ENCODE data around the gene FRY.

The FRY gene

DNA sequence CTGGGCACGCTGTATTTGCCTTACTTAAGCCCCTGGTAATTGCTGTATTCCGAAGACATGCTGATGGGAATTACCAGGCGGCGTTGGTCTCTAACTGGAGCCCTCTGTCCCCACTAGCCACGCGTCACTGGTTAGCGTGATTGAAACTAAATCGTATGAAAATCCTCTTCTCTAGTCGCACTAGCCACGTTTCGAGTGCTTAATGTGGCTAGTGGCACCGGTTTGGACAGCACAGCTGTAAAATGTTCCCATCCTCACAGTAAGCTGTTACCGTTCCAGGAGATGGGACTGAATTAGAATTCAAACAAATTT is 284.4 kb downstream of the FRY start:
- DNase-seq, result no peak

DNA sequence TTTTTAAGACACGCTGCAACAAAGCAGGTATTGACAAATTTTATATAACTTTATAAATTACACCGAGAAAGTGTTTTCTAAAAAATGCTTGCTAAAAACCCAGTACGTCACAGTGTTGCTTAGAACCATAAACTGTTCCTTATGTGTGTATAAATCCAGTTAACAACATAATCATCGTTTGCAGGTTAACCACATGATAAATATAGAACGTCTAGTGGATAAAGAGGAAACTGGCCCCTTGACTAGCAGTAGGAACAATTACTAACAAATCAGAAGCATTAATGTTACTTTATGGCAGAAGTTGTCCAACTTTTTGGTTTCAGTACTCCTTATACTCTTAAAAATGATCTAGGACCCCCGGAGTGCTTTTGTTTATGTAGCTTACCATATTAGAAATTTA is 284.9 kb downstream of the FRY start:
- no peak for DNase-seq

DNA sequence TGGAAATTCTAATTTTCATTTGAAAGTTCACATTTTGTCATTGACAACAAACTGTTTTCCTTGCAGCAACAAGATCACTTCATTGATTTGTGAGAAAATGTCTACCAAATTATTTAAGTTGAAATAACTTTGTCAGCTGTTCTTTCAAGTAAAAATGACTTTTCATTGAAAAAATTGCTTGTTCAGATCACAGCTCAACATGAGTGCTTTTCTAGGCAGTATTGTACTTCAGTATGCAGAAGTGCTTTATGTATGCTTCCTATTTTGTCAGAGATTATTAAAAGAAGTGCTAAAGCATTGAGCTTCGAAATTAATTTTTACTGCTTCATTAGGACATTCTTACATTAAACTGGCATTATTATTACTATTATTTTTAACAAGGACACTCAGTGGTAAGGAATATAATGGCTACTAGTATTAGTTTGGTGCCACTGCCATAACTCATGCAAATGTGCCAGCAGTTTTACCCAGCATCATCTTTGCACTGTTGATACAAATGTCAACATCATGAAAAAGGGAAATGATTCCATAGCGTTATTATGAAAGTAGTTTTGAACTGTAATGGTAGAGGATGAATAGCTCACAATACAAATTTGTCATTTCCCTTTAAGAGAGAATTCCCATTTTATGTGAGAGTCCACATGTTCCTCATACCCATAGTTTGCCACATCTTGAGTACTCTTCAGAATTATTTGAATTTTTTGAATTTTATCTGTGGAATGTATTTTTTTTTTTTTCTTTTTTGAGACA is 286.3 kb downstream of the FRY start:
- no peak for DNase-seq

DNA sequence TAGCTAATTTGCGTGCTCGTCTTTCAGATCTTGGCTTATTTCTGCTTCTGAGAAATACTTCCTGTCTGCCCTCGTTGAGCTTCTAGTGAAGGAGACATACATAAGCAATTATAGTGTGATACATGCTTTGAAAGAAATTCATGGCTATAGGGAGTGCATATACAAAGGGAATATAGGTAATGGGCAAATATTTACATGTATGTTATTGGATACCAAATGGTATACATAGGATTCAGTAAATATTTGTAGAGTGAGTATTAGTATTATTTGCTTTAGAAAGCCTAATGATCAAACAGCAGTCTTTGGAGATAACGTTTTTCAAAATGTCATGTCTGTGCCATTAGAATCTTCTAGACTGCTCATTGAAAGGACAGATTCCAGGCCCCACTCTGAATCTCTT is 289.0 kb downstream of the FRY start:
- no peak for DNase-seq

DNA sequence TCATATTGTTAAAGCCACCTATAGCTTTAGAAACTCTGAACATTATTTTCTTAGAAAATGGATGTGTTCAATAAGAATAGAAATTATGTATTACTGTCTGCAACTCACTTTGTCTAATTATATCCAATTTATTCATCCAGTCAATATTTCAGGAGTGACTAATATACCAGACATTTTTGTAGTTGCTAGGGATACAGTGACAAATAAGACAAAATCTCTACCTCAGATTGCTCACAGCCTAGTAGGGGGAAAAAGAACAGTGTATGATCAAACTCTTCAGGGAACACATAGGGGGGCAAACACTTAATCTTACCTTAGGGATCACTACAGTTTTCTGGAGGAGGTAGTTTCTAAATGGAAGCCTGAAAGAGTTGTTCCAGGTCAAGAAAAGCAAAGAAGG is 292.3 kb downstream of the FRY start:
- no peak for DNase-seq

DNA sequence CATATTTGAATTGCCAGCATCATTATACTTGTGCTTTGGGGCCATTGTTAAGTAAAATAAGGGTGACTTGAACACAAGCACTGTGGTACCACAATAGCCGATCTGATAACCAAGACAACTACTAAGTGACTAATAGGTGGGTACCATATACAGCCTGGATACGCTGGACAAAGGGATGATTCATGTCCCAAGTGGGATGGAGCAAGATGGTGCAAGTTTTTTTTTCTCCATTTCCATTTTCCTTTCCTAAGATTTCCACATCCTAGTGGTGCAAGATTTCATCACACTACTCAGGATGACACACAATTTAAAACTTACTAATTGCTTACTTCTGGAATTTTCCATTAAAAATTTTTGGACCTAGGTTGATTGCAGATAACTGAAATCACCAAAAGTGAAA is 298.9 kb downstream of the FRY start:
- DNase-seq, result no peak

DNA sequence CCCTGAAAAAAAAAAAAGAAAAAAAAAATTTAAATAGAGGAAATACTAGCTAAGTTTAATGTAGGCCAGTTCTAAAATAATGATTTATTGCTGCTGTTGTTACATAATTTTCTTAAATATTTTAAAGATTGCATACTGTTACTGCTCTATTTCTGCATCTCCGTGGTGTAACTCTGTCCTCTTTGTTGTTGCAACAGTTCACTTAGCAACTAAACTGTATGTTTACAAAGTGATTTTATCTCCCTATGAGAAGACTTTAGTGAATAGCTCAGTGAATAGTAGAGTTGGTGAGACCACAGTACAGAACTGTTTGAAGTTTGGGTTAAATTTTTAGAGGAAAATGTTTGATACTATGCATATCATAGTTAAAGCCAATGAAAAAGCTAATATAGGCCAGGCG is 303.1 kb downstream of the FRY start:
- no peak for DNase-seq

DNA sequence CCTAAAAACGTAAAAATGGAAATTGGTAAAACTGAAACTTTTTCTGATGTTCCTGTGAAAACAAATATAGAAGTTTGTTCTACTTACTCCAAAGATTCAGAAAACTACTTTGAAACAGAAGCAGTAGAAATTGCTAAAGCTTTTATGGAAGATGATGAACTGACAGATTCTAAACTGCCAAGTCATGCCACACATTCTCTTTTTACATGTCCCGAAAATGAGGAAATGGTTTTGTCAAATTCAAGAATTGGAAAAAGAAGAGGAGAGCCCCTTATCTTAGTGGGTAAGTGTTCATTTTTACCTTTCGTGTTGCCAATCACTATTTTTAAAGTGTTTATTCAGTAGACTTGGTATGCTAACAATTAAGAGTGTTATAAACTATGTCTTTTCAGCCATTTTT is 309.3 kb downstream of the FRY start:
- DNase-seq, result no peak

DNA sequence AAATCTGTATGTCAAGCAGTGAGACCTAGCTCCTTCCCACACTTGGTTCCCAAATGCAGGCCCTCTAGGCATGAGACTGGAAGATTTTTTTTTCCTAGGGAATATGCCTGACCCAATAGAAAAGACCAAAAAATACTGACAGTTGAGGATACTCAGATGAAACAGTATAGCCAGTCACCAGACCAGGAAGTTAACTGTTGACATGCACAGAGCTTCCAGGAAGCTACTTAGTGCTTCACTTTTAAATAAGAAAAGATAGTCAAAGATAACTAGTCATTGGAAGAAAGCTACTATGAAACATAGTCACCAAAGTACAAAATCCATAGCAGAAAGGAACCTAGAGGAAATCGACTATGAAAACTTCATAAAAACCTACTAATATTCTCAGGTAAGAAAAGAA is 316.1 kb downstream of the FRY start:
- DNase-seq, result no peak

Data from cortex of kidney (tissue), 1 donor.